ENCODE data around the gene NF1.

The NF1 gene

GRCh38 chr17:31224366-31224765, 129.6 kb downstream of the NF1 start:
- no peaks in the 10 kb centered on the region for H3K79me2 ChIP-seq (ENCODE audit: insufficient read depth, low read length)
- H2AFZ ChIP-seq (ENCODE audit: low read length) = no peak overlapping the region
- H3K4me1 ChIP-seq (ENCODE audit: insufficient read depth, low read length, severe bottlenecking) = peaks cover 12% of the 10 kb centered on the region
- no peak overlapping the region for H3K27ac ChIP-seq (ENCODE audit: low read depth, low read length, poor library complexity, severe bottlenecking)
- H3K4me3 ChIP-seq (ENCODE audit: low read depth, low read length, poor library complexity, severe bottlenecking) = no peak overlapping the region
- no peaks in the 10 kb centered on the region for H3K9me2 ChIP-seq (ENCODE audit: low read depth, low read length)
- no peaks in the 10 kb centered on the region for H3K27me3 ChIP-seq (ENCODE audit: insufficient read depth, low read length)
- H3K36me3 ChIP-seq (ENCODE audit: insufficient read depth, low read length) = peaks cover 18% of the 10 kb centered on the region; the same call in 1 of the 2 replicates
- no peak for TF ChIP-seq CTCF (IDR thresholded peaks at IDR 0.05; ENCODE audit: low read length)
- no peak for TF ChIP-seq EZH2 (IDR thresholded peaks at IDR 0.05; ENCODE audit: borderline replicate concordance, low read length)
- no peak overlapping the region for H3K4me2 ChIP-seq (ENCODE audit: low read length)
- no peaks in the 10 kb centered on the region for H4K20me1 ChIP-seq (ENCODE audit: insufficient read depth, low read length)
- H3K9ac ChIP-seq (ENCODE audit: low read length) = no peak overlapping the region
- no peaks in the 10 kb centered on the region for H3F3A ChIP-seq (ENCODE audit: insufficient read depth, low read length)
- H3K9me3 ChIP-seq (ENCODE audit: low read length) = no peaks in the 10 kb centered on the region

DNA sequence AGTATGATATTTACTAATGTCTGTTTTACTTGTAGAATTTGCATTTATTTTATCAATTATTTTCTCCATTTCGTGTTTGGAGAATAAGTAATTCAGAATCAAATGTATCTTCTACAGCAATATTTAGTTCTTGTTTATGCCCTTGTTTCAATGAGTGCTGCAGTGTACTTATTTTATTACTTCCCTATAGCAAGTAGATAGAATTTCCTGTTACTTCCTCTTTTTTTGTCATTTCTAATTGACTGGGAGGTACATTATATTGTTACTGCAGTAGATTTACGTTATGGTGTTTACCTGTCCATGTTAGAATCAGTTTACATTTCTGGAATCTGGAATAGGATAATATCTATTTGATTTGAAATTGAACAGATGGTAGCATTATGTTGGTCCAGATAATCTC, 131.1 kb downstream of the NF1 start:
- Histone ChIP-seq H3K9me3 (ENCODE audit: low read length) (no peaks in the 10 kb centered on the region), H3K9ac (ENCODE audit: low read length) (no peak overlapping the region), H3K27me3 (ENCODE audit: insufficient read depth, low read length) (no peaks in the 10 kb centered on the region), H3K4me1 (ENCODE audit: insufficient read depth, low read length, severe bottlenecking) (peaks cover 12% of the 10 kb centered on the region), H3K4me2 (ENCODE audit: low read length) (no peak overlapping the region), H4K20me1 (ENCODE audit: insufficient read depth, low read length) (no peaks in the 10 kb centered on the region), H2AFZ (ENCODE audit: low read length) (no peak overlapping the region), H3K9me2 (ENCODE audit: low read depth, low read length) (no peaks in the 10 kb centered on the region), H3K36me3 (ENCODE audit: insufficient read depth, low read length) (peaks cover 20% of the 10 kb centered on the region; the same call in 1 of the 2 replicates), H3K79me2 (ENCODE audit: insufficient read depth, low read length) (no peaks in the 10 kb centered on the region), H3F3A (ENCODE audit: insufficient read depth, low read length) (no peaks in the 10 kb centered on the region), H3K27ac (ENCODE audit: low read depth, low read length, poor library complexity, severe bottlenecking) (no peak overlapping the region), H3K4me3 (ENCODE audit: low read depth, low read length, poor library complexity, severe bottlenecking) (no peak overlapping the region)
- TF ChIP-seq EZH2 (IDR thresholded peaks at IDR 0.05; ENCODE audit: borderline replicate concordance, low read length) = no peak
- TF ChIP-seq CTCF (IDR thresholded peaks at IDR 0.05; ENCODE audit: low read length) = no peak

- Histone ChIP-seq H3F3A (ENCODE audit: insufficient read depth, low read length) (no peaks in the 10 kb centered on the region), H3K9me3 (ENCODE audit: low read length) (no peaks in the 10 kb centered on the region), H3K36me3 (ENCODE audit: insufficient read depth, low read length) (peaks cover 25% of the 10 kb centered on the region; the same call in 1 of the 2 replicates), H4K20me1 (ENCODE audit: insufficient read depth, low read length) (no peaks in the 10 kb centered on the region), H2AFZ (ENCODE audit: low read length) (no peak overlapping the region), H3K79me2 (ENCODE audit: insufficient read depth, low read length) (no peaks in the 10 kb centered on the region), H3K27me3 (ENCODE audit: insufficient read depth, low read length) (no peaks in the 10 kb centered on the region), H3K4me2 (ENCODE audit: low read length) (no peak overlapping the region), H3K4me3 (ENCODE audit: low read depth, low read length, poor library complexity, severe bottlenecking) (no peak overlapping the region), H3K9me2 (ENCODE audit: low read depth, low read length) (no peaks in the 10 kb centered on the region), H3K27ac (ENCODE audit: low read depth, low read length, poor library complexity, severe bottlenecking) (no peak overlapping the region), H3K4me1 (ENCODE audit: insufficient read depth, low read length, severe bottlenecking) (peaks cover 12% of the 10 kb centered on the region), H3K9ac (ENCODE audit: low read length) (no peak overlapping the region)
- TF ChIP-seq CTCF (IDR thresholded peaks at IDR 0.05; ENCODE audit: low read length) (no peak), EZH2 (IDR thresholded peaks at IDR 0.05; ENCODE audit: borderline replicate concordance, low read length) (no peak)
These were observed 131.6 kb downstream of the NF1 start for GRCh38 chr17:31226373-31226772.
